ENCODE results near the gene TSPAN14. TPM values are rescaled to one million over a fixed set of nuclear protein-coding genes. Genes with fewer than 3 reads are reported as not detected.

The TSPAN14 gene
- total RNA-seq, 4 donors from 2014 or later = 18.9 to 72.9 (median 55.8) TPM

GRCh38 chr10:80480852-80481251, 26.7 kb downstream of the TSPAN14 start:
- Histone ChIP-seq H3K27ac (no peak overlapping the region), H3K36me3 (peaks cover 0 to 11% (median 0%) of the 10 kb centered on the region in 4 donors), H3K27me3 (no peaks in the 10 kb centered on the region), H3K9me3 (peaks cover 0 to 8% of the 10 kb centered on the region in 2 donors), H3K4me1 (peaks cover 0 to 33% (median 16%) of the 10 kb centered on the region in 4 donors), H3K4me3 (no peak overlapping the region)
- intact Hi-C loops (cut with DNase I; ENCODE audit: low total_unique reads) (no loop called here), in situ Hi-C loops (cut with MboI; ENCODE audit: low pct_ligation_motif_present in 1 of 4, low pct_unique_long_range_greater_than_20kb in 1 of 4, low sequenced_read_pairs in 3 of 4) (no loop called here)
- TF ChIP-seq EP300 (IDR thresholded peaks at IDR 0.05; ENCODE audit: low read depth) = no peak
- TF ChIP-seq CTCF (IDR thresholded peaks at IDR 0.05) = no peak
- no peak for TF ChIP-seq POLR2A (IDR thresholded peaks at IDR 0.05)
- no peak for TF ChIP-seq POLR2AphosphoS5 (IDR thresholded peaks at IDR 0.05)
- DNase-seq = peak; percentile 2
- 89 to 93% methylated on average over 3 to 5 of the region's 5 CpGs for WGBS, 2 donors (ENCODE audit: low coverage in 1 of 2)

- Histone ChIP-seq H3K9me3 (no peaks in the 10 kb centered on the region), H3K4me1 (peaks cover 4 to 55% (median 24%) of the 10 kb centered on the region in 4 donors), H3K27ac (peak overlapping the region in 1 of 4 donors; percentile 8), H3K27me3 (no peaks in the 10 kb centered on the region), H3K36me3 (no peaks in the 10 kb centered on the region), H3K4me3 (no peak overlapping the region)
- 84% methylated on average over 6 of the region's 6 CpGs for WGBS, 2 donors (ENCODE audit: low coverage in 1 of 2)
- no peak for TF ChIP-seq POLR2AphosphoS5 (IDR thresholded peaks at IDR 0.05)
- no peak for TF ChIP-seq EP300 (IDR thresholded peaks at IDR 0.05; ENCODE audit: low read depth)
- TF ChIP-seq POLR2A (IDR thresholded peaks at IDR 0.05) = no peak
- TF ChIP-seq CTCF (IDR thresholded peaks at IDR 0.05) = no peak
- intact Hi-C loops (cut with DNase I; ENCODE audit: low total_unique reads) = no loop called here
- peak; percentile 5 for DNase-seq
- in situ Hi-C loops (cut with MboI; ENCODE audit: low pct_ligation_motif_present in 1 of 4, low pct_unique_long_range_greater_than_20kb in 1 of 4, low sequenced_read_pairs in 3 of 4) = no loop called here
Measured at GRCh38 chr10:80484243-80484642, 30.1 kb downstream of the TSPAN14 start.

- Histone ChIP-seq H3K27me3 (no peaks in the 10 kb centered on the region), H3K9me3 (no peaks in the 10 kb centered on the region), H3K4me3 (no peak overlapping the region), H3K27ac (peak overlapping the region in 2 of 4 donors; percentile 31 to 42), H3K36me3 (peaks cover 0 to 4% (median 0%) of the 10 kb centered on the region in 4 donors), H3K4me1 (peaks cover 4 to 58% (median 24%) of the 10 kb centered on the region in 4 donors)
- in situ Hi-C loops (cut with MboI; ENCODE audit: low pct_ligation_motif_present in 1 of 4, low pct_unique_long_range_greater_than_20kb in 1 of 4, low sequenced_read_pairs in 3 of 4) (no loop called here), intact Hi-C loops (cut with DNase I; ENCODE audit: low total_unique reads) (no loop called here)
- no peak for TF ChIP-seq CTCF (IDR thresholded peaks at IDR 0.05)
- no peak for TF ChIP-seq POLR2A (IDR thresholded peaks at IDR 0.05)
- no peak for DNase-seq
Measured at GRCh38 chr10:80484676-80485075, 30.6 kb downstream of the TSPAN14 start.

- Histone ChIP-seq H3K4me3 (no peak overlapping the region), H3K27me3 (no peaks in the 10 kb centered on the region), H3K27ac (peak overlapping the region; percentile 8 to 47 (median 36)), H3K9me3 (no peaks in the 10 kb centered on the region), H3K4me1 (peaks cover 4 to 58% (median 24%) of the 10 kb centered on the region in 4 donors), H3K36me3 (peaks cover 0 to 6% (median 0%) of the 10 kb centered on the region in 4 donors)
- in situ Hi-C loops (cut with MboI; ENCODE audit: low pct_ligation_motif_present in 1 of 4, low pct_unique_long_range_greater_than_20kb in 1 of 4, low sequenced_read_pairs in 3 of 4) (no loop called here), intact Hi-C loops (cut with DNase I; ENCODE audit: low total_unique reads) (no loop called here)
- peak; percentile 8 for DNase-seq
- TF ChIP-seq EP300 (IDR thresholded peaks at IDR 0.05; ENCODE audit: low read depth) (no peak), POLR2A (IDR thresholded peaks at IDR 0.05) (no peak), POLR2AphosphoS5 (IDR thresholded peaks at IDR 0.05) (no peak), CTCF (IDR thresholded peaks at IDR 0.05) (no peak)
- 59 to 79% methylated on average over 4 to 10 of the region's 10 CpGs for WGBS, 2 donors (ENCODE audit: low coverage in 1 of 2)
Measured at GRCh38 chr10:80485076-80485945, 31.2 kb downstream of the TSPAN14 start.
